PC-9 (cell line): ENCODE results near the gene BABAM1. TPM values are rescaled to one million over a fixed set of nuclear protein-coding genes. Genes with fewer than 3 reads are reported as not detected.

Experiments
- BruUV-seq: library from RNA; stranded (reverse); fragments of 400-500 nt; replicated peaks from 2 replicates; lab custom pipeline; 2021; lab: Mats Ljungman, UMichigan
- CTCF ChIA-PET: fragments of 300-600 bp; sonication (Branson Sonifier 250); formaldehyde crosslinking; loops from one replicate; lab custom pipeline; 2022; ENCODE audit warnings: antibody characterized with exemption; lab: Charles Lee
- POLR2A ChIA-PET: fragments of 300-600 bp; sonication (Branson Sonifier 250); formaldehyde crosslinking; loops from one replicate; lab custom pipeline; 2022; ENCODE audit warnings: antibody characterized with exemption; ENCODE audit not compliant: unreplicated experiment; lab: Charles Lee
- DNase-seq, 2 experiments: peaks; one replicate each; pipeline versions ENCODE4 v3.0.0 to v3.0.0-alpha.2; 2015 to 2022; ENCODE audit warnings: mixed read lengths in 1 of 2
- H2AFZ ChIP-seq: fragments of 200-600 bp; sonication (generic); 2 replicates; pipeline ENCODE4 v1.8.1; 2017; ENCODE audit warnings: antibody characterized with exemption
- H3F3A ChIP-seq: fragments of 200-600 bp; sonication (generic); 2 replicates; pipeline ENCODE4 v1.8.1; 2017; ENCODE audit warnings: antibody characterized with exemption, mild to moderate bottlenecking, low read depth; ENCODE audit not compliant: insufficient read depth
- H3K27ac ChIP-seq: fragments of 200-600 bp; sonication (generic); 2 replicates; pipeline ENCODE4 v1.6.1; 2016; ENCODE audit warnings: mixed run types
- H3K27me3 ChIP-seq: fragments of 200-600 bp; sonication (generic); 2 replicates; pipeline ENCODE4 v1.6.1; 2016; ENCODE audit warnings: low read depth, mixed run types; ENCODE audit not compliant: insufficient read depth
- H3K36me3 ChIP-seq: fragments of 200-600 bp; sonication (generic); 2 replicates; pipeline ENCODE4 v1.6.1; 2016; ENCODE audit warnings: low read depth, mixed run types
- H3K4me1 ChIP-seq: fragments of 200-600 bp; sonication (generic); replicated peaks from 2 replicates; pipeline ENCODE4 v1.6.1; 2016; ENCODE audit warnings: mixed run types; ENCODE audit not compliant: insufficient read depth
- H3K4me2 ChIP-seq: fragments of 200-600 bp; sonication (generic); 2 replicates; pipeline ENCODE4 v1.6.1; 2017; ENCODE audit warnings: mixed run types
- H3K4me3 ChIP-seq: fragments of 200-600 bp; sonication (generic); 2 replicates; pipeline ENCODE4 v1.6.1; 2016; ENCODE audit warnings: mixed run types
- H3K79me2 ChIP-seq: fragments of 200-600 bp; sonication (generic); 2 replicates; pipeline ENCODE4 v1.6.1; 2017; ENCODE audit warnings: low read depth, mixed run types
- H3K9me2 ChIP-seq: fragments of 200-600 bp; sonication (generic); 2 replicates; pipeline ENCODE4 v1.8.1; 2017; ENCODE audit warnings: mild to moderate bottlenecking; ENCODE audit not compliant: insufficient read depth
- H3K9me3 ChIP-seq: fragments of 200-600 bp; sonication (generic); 2 replicates; pipeline ENCODE4 v1.8.1; 2016; ENCODE audit warnings: low read depth; ENCODE audit not compliant: insufficient read depth
- H4K20me1 ChIP-seq: fragments of 200-600 bp; sonication (generic); 2 replicates; pipeline ENCODE4 v1.8.1; 2017; ENCODE audit not compliant: insufficient read depth
- EZH2 ChIP-seq: fragments of 200-600 bp; sonication (generic); IDR thresholded peaks from 2 replicates; pipeline ENCODE4 v1.8.0; 2017; ENCODE audit warnings: antibody characterized with exemption, low read depth
- intact Hi-C: fragments of 100-400 bp; cut with micrococcal nuclease; formaldehyde crosslinking; loops from one replicate; pipeline ENCODE4 v1.10.0; 2022; ENCODE audit not compliant: unreplicated experiment
- total RNA-seq: library from RNA; stranded (reverse); gene quantifications from 2 replicates; pipeline ENCODE4 v1.2.3, GENCODE V29; 2021
- TF ChIP-seq, protein P1 (sequence below): fragments of 200-600 bp; sonication (generic); conservative IDR thresholded peaks from 2 replicates; pipeline ENCODE4 v1.6.1; 2017; ENCODE audit warnings: mixed run types, antibody characterized with exemption, mild to moderate bottlenecking, moderate library complexity

The BABAM1 gene
- total RNA-seq, 1 experiment from 2014 or later: 127 TPM

GRCh38 chr19:17319473-17320238, 52.4 kb downstream of the BABAM1 start:
- ChIA-PET POLR2A (no interaction called here), CTCF (no interaction called here)
- intact Hi-C loops: no loop called here
- TF ChIP-seq EZH2: no peak
- TF ChIP-seq, protein P1, sequence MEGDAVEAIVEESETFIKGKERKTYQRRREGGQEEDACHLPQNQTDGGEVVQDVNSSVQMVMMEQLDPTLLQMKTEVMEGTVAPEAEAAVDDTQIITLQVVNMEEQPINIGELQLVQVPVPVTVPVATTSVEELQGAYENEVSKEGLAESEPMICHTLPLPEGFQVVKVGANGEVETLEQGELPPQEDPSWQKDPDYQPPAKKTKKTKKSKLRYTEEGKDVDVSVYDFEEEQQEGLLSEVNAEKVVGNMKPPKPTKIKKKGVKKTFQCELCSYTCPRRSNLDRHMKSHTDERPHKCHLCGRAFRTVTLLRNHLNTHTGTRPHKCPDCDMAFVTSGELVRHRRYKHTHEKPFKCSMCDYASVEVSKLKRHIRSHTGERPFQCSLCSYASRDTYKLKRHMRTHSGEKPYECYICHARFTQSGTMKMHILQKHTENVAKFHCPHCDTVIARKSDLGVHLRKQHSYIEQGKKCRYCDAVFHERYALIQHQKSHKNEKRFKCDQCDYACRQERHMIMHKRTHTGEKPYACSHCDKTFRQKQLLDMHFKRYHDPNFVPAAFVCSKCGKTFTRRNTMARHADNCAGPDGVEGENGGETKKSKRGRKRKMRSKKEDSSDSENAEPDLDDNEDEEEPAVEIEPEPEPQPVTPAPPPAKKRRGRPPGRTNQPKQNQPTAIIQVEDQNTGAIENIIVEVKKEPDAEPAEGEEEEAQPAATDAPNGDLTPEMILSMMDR: no peak
- Histone ChIP-seq H3K27me3 (no peaks in the 10 kb centered on the region), H3K9me3 (no peaks in the 10 kb centered on the region), H3F3A (peaks cover 46% of the 10 kb centered on the region), H3K27ac (no peak overlapping the region), H3K4me1 (peaks cover 13% of the 10 kb centered on the region), H2AFZ (no peak overlapping the region), H3K9me2 (no peaks in the 10 kb centered on the region), H3K4me3 (no peak overlapping the region), H4K20me1 (peaks cover 12% of the 10 kb centered on the region; the same call in 1 of the 2 replicates), H3K4me2 (no peak overlapping the region), H3K36me3 (peaks cover 31% of the 10 kb centered on the region), H3K79me2 (peaks cover 21% of the 10 kb centered on the region)
- BruUV-seq: no TSS peak
- DNase-seq: no peak

DNA sequence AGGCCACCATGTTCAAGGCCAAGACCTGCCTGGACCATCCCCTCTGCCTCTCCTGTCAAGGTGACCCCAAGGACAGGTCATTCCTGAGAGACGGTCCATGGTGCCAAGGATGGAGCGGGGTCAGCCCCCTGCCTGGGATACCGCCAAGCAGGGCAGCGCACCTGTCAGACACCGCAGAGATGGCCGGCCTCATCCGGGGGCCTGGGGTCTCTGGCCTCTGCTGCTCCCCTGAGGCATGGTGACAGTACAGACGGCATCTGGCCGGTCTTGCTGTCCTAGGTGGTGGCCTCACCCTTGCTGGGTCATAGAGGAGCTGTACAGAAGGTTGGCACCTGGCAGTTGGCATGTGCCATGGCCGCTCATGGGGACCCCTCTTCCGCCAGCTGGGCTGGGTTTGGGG, 53.2 kb downstream of the BABAM1 start:
- Histone ChIP-seq H3K36me3 (peaks cover 27% of the 10 kb centered on the region), H3K4me3 (no peak overlapping the region), H3K4me1 (peaks cover 13% of the 10 kb centered on the region), H3K79me2 (peaks cover 17% of the 10 kb centered on the region), H3F3A (peaks cover 47% of the 10 kb centered on the region), H3K27me3 (no peaks in the 10 kb centered on the region), H3K4me2 (no peak overlapping the region), H3K9me2 (no peaks in the 10 kb centered on the region), H3K9me3 (no peaks in the 10 kb centered on the region), H3K27ac (no peak overlapping the region), H2AFZ (no peak overlapping the region), H4K20me1 (peaks cover 12% of the 10 kb centered on the region; the same call in 1 of the 2 replicates)
- DNase-seq: no peak
- intact Hi-C loops: no loop called here
- BruUV-seq: no TSS peak
- no peak for TF ChIP-seq EZH2
- TF ChIP-seq, protein P1: no peak
- CTCF ChIA-PET: no interaction called here
- POLR2A ChIA-PET: interaction anchor here (0.5 to 0.7 kb wide), 2 partner anchors 66 to 283 kb away, joined by 3 to 5 read pairs; no protein-coding TSS in a partner anchor

DNA sequence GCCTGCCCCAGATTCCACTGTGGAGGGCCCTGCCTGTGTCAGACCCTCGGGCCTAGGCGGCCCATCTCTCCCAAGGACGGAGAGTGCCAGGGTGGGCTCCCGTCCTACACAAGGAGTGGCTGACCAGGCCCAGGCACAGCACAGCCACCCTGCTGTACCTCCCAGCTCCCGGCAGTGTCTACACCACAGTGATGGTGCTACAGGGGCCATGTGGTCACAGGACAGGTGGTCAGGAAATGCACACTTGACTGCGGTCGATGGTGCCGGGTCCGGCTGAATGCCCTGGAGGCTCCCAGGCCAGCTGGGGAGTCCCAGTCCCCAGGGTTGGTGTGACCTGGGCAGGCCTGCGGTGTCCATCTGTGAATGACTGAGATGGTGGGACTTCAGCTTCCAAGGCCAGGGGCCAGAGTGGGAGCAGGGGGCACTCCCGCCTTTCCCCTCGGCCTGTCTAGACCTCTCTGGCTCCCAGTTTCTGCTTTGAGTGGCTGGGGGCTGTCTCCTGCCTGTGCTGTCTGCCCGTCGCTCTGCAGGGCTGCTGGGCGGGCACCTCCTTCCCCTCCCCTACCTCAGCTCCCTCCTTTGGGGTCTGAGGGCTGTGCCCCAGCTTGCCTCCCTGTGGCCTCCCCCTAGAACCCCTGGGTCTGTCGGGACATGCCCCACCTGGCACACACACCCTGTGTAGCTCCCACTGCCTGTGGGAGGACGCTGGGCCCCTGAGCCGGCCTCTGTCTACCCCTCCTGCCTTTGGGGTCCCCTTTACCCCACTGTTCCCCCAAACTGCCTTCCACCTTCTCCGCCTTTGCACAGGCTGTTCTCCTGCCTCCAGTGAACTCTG, 54.6 kb downstream of the BABAM1 start:
- H4K20me1 ChIP-seq: peaks cover 12% of the 10 kb centered on the region; the same call in 1 of the 2 replicates
- no peaks in the 10 kb centered on the region for H3K9me2 ChIP-seq
- TF ChIP-seq EZH2: no peak
- TF ChIP-seq, protein P1: no peak
- peaks cover 17% of the 10 kb centered on the region for H3K79me2 ChIP-seq
- H3K4me3 ChIP-seq: no peak overlapping the region
- peaks cover 26% of the 10 kb centered on the region for H3K4me1 ChIP-seq
- POLR2A ChIA-PET: interaction anchor here (1.0 kb wide), 1 partner anchor 27 kb away, joined by 5 read pairs; no protein-coding TSS in a partner anchor
- no peaks in the 10 kb centered on the region for H3K9me3 ChIP-seq
- CTCF ChIA-PET: no interaction called here
- intact Hi-C loops: no loop called here
- peaks cover 47% of the 10 kb centered on the region for H3F3A ChIP-seq
- DNase-seq: no peak
- no peaks in the 10 kb centered on the region for H3K27me3 ChIP-seq
- BruUV-seq: no TSS peak
- peak overlapping the region; percentile 2; the same call in 1 of the 2 replicates for H3K27ac ChIP-seq
- H3K4me2 ChIP-seq: no peak overlapping the region
- no peak overlapping the region for H2AFZ ChIP-seq
- H3K36me3 ChIP-seq: peaks cover 18% of the 10 kb centered on the region
